K562 (cell line): ENCODE data around the gene PRKAG2. TPM values are rescaled to one million over a fixed set of nuclear protein-coding genes. Genes with fewer than 3 reads are reported as not detected.

Source experiments
- ATAC-seq: fragments of 200-7000 bp; cut with Tn5 transposase; 3 replicates; pipeline ENCODE4 v1.9.1; 2020; ENCODE audit warnings: moderate library complexity
- BruUV-seq: library from RNA; stranded (reverse); fragments of 400-500 nt; replicated peaks from 2 replicates; lab custom pipeline; 2021; lab: Mats Ljungman, UMichigan
- CTCF ChIA-PET: fragments of 300-600 bp; formaldehyde crosslinking; extraction: SDS; loops from one replicate; lab custom pipeline; 2021; ENCODE audit warnings: low intra/inter-chr PET ratio; lab: Yijun Ruan, JAX
- POLR2A ChIA-PET: fragments of 300-600, 350-650 bp; sonication (Branson Sonifier 250); formaldehyde crosslinking; extraction: SDS; loops from one replicate; lab custom pipeline; 2021; ENCODE audit warnings: antibody characterized with exemption, inconsistent platforms; lab: Yijun Ruan, JAX
- DNase-seq, 4 experiments: peaks; one replicate each; pipeline versions ENCODE4 v3.0.0 to v3.0.0-alpha.2; 2011 to 2018; ENCODE audit warnings: low spot score in 3 of 4, mixed read lengths in 3 of 4; ENCODE audit errors: extremely low read depth in 1 of 4
- FAIRE-seq: peaks from 2 replicates; lab custom pipeline; 2011; peaks lifted over from hg19 to GRCh38; lab: Jason Lieb, UNC
- H2AFZ ChIP-seq: 2 replicates; pipeline ENCODE4 v1.6.0; 2011; ENCODE audit warnings: low read depth, low read length, control low read depth, inconsistent platforms
- H3K27ac ChIP-seq: fragments of 200-600 bp; 3 replicates; pipeline ENCODE4 v1.8.0; 2011; ENCODE audit warnings: low read depth, mild to moderate bottlenecking, control low read depth, inconsistent platforms, low read length, moderate library complexity, mixed read lengths; ENCODE audit errors: extremely low read depth
- H3K27me3 ChIP-seq, 2 experiments: fragments of 300-600 bp in 1 of 2; 2 replicates in 1 of 2; 3 replicates in 1 of 2; pipeline versions ENCODE4 v1.6.0 to v1.8.0; 2011; ENCODE audit warnings: inconsistent platforms in 2 of 2, low read length in 2 of 2, mild to moderate bottlenecking in 1 of 2, mixed read lengths in 1 of 2, moderate library complexity in 1 of 2; ENCODE audit not compliant: control insufficient read depth in 2 of 2, insufficient read depth in 2 of 2
- H3K36me3 ChIP-seq: fragments of 300-600 bp; 3 replicates; pipeline ENCODE4 v1.8.0; 2011; ENCODE audit warnings: mild to moderate bottlenecking, low read length, inconsistent platforms; ENCODE audit not compliant: control insufficient read depth, insufficient read depth
- H3K4me1 ChIP-seq, 2 experiments: fragments of 200-600 bp in 1 of 2; replicated peaks in 1 of 2; 2 replicates in 1 of 2; 3 replicates in 1 of 2; pipeline versions ENCODE4 v1.5.1 to v1.8.0; 2011; ENCODE audit warnings: inconsistent platforms in 2 of 2, low read length in 2 of 2, mild to moderate bottlenecking in 1 of 2, mixed read lengths in 1 of 2, moderate library complexity in 1 of 2; ENCODE audit not compliant: control insufficient read depth in 2 of 2, insufficient read depth in 2 of 2
- H3K4me2 ChIP-seq: 2 replicates; pipeline ENCODE4 v1.6.1; 2011; ENCODE audit warnings: low read length, control low read depth, inconsistent platforms, mixed read lengths; ENCODE audit not compliant: insufficient read depth
- H3K4me3 ChIP-seq: fragments of 200-600 bp; sonication (generic), shearing (Covaris generic); 2 replicates; pipeline ENCODE4 v1.5.1; 2016; ENCODE audit warnings: control low read depth, inconsistent platforms
- H3K79me2 ChIP-seq: fragments of 200-600 bp; 3 replicates; pipeline ENCODE4 v1.8.0; 2011; ENCODE audit warnings: low read length, inconsistent platforms; ENCODE audit not compliant: control insufficient read depth, insufficient read depth
- H3K9ac ChIP-seq, 2 experiments: 2 replicates each; pipeline versions ENCODE4 v1.6.0 to v1.6.1; 2011; ENCODE audit warnings: low read depth in 2 of 2, low read length in 2 of 2, control low read depth in 1 of 2, inconsistent platforms in 1 of 2, mild to moderate bottlenecking in 1 of 2, mixed read lengths in 1 of 2; ENCODE audit not compliant: insufficient read depth in 1 of 2
- H3K9me1 ChIP-seq: one replicate; pipeline ENCODE4 v1.6.0; 2011; ENCODE audit warnings: inconsistent platforms, mild to moderate bottlenecking, low read length, moderate library complexity; ENCODE audit not compliant: control insufficient read depth, insufficient read depth
- H3K9me3 ChIP-seq: replicated peaks from 2 replicates; pipeline ENCODE4 v1.5.1; 2011; ENCODE audit warnings: low read depth, low read length, inconsistent platforms; ENCODE audit not compliant: control insufficient read depth, insufficient read depth
- H4K20me1 ChIP-seq: replicated peaks from 2 replicates; pipeline ENCODE4 v1.6.1; 2011; ENCODE audit warnings: low read length, inconsistent platforms, mixed read lengths; ENCODE audit not compliant: control insufficient read depth, insufficient read depth
- BMI1 ChIP-seq: fragments of 150-350 bp; IDR thresholded peaks from 2 replicates; pipeline ENCODE4 v1.6.1; 2014; ENCODE audit warnings: low read length
- E2F3 ChIP-seq: fragments of 250-450 bp; sonication (Bioruptor Pico); IDR thresholded peaks from 2 replicates; pipeline ENCODE4 v1.4.0; 2020; ENCODE audit warnings: mild to moderate bottlenecking
- ESRRB ChIP-seq: fragments of 250-450 bp; sonication (Bioruptor Pico); IDR thresholded peaks from 2 replicates; pipeline ENCODE4 v1.5.0; 2020; ENCODE audit warnings: mild to moderate bottlenecking, moderate library complexity, borderline replicate concordance
- HDAC8 ChIP-seq: fragments of 450-650 bp; IDR thresholded peaks from 2 replicates; pipeline ENCODE4 v1.6.1; 2016; ENCODE audit warnings: mild to moderate bottlenecking, missing genetic modification characterization, moderate library complexity, missing compliant biosample characterization
- ZNF407 ChIP-seq: fragments of 450-650 bp; IDR thresholded peaks from 2 replicates; pipeline ENCODE4 v1.6.1; 2016; ENCODE audit warnings: low read depth
- WGBS: fragments of 100-300 bp; shearing (Covaris generic); methylation state at CpG from one replicate; pipeline ENCODE4 v1.1.6; 2016; ENCODE audit warnings: low coverage, mixed read lengths; ENCODE audit not compliant: insufficient coverage; ENCODE audit errors: missing lambda C conversion rate; 5-methylcytosine and 5-hydroxymethylcytosine counted together
- in situ Hi-C: fragments of 300-500 bp; cut with MboI; formaldehyde crosslinking; loops from 4 replicates; pipeline ENCODE4 v1.15.0; 2018; ENCODE audit warnings: inconsistent platforms, mixed read lengths
- intact Hi-C: fragments of 100-400 bp; cut with micrococcal nuclease; formaldehyde crosslinking; loops from 2 replicates; pipeline ENCODE4 v1.14.2; 2022
- polyA plus RNA-seq, 8 experiments: library from polyadenylated mRNA; depleted of rRNA in 4 of 8; stranded (reverse) in 5 of 8; unstranded in 3 of 8; fragments of >200 nt; fragmentation: Nextera tagmentation in 2 of 8; fragmentation: Illumina TruSeq in 1 of 8; extraction: Ambion mirVana in 2 of 8; extraction: Trizol in 1 of 8; gene quantifications; 2 replicates each; pipeline versions ENCODE4 v1.2.1 to v1.2.3, GENCODE V29; 2011 to 2014; ENCODE audit warnings: inconsistent platforms in 1 of 8, missing spikeins in 1 of 8
- total RNA-seq, 7 experiments: library from RNA; depleted of rRNA in 6 of 7; stranded (reverse); fragments of >200 nt in 6 of 7; fragmentation: Illumina TruSeq in 2 of 7; extraction: Trizol in 2 of 7; gene quantifications; 2 replicates each; pipeline versions ENCODE4 v1.2.1 to v1.2.3, GENCODE V29; 2011 to 2021; ENCODE audit warnings: low replicate concordance in 1 of 7
- TF ChIP-seq, protein P1 (sequence below): fragments of 250-450 bp; sonication (Bioruptor Pico); IDR thresholded peaks from 2 replicates; pipeline ENCODE4 v1.5.0; 2022; ENCODE audit warnings: mild to moderate bottlenecking

PRKAG2 gene
- total and polyA plus RNA-seq, 9 of the 15 experiments (the other 6 are each of a cell fraction or from before 2014, with no cell fraction given), result 0.99 to 5.6 (median 3.3) TPM

DNA sequence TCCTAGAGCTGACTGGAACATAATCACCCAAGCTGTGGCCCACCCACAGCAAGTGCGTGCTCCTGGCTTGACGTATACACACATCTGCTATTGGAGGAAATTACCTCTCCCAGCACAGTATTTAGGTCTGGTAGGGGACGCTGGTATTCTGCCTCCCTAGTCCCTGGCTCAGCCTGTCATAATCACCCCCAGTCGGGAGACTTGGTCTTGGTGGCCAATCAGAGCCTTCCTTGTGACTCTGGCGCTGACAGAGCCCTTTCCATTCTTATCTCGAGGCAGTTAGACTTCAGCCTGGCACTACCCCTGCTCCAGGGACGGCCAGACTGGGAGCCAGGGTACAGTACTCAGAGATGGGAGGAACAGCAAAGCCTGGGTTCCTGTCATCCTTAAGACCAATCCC, 14.3 kb upstream of the PRKAG2 start:
- no peaks in the 10 kb centered on the region for H3K9me1 ChIP-seq
- H3K4me2 ChIP-seq, result no peak overlapping the region
- FAIRE-seq (no peak), DNase-seq (no peak), ATAC-seq (no peak; the same call in 1 of the 3 replicates)
- H3K4me3 ChIP-seq, result no peak overlapping the region
- peaks cover 68 to 92% of the 10 kb centered on the region in 2 experiments for H3K27me3 ChIP-seq
- BruUV-seq, result no TSS peak
- in situ Hi-C loops, result no loop called here
- WGBS, result 0% methylated on average over 7 of the region's 7 CpGs
- no peak overlapping the region for H2AFZ ChIP-seq
- ChIA-PET POLR2A (interaction anchor here (0.7 to 1.2 kb wide), 2 partner anchors 10 to 1022 kb away, joined by 3 read pairs; no protein-coding TSS in a partner anchor), CTCF (no interaction called here)
- no peak overlapping the region for H3K27ac ChIP-seq
- no peaks in the 10 kb centered on the region for H3K79me2 ChIP-seq
- H3K36me3 ChIP-seq, result no peaks in the 10 kb centered on the region
- H3K9ac ChIP-seq, result no peak overlapping the region
- intact Hi-C loops, result no loop called here
- H3K4me1 ChIP-seq, result no peaks in the 10 kb centered on the region; a peak in 1 of 5 replicates
- no peaks in the 10 kb centered on the region for H4K20me1 ChIP-seq
- H3K9me3 ChIP-seq, result no peaks in the 10 kb centered on the region
- no peak for TF ChIP-seq HDAC8 (tag)
- TF ChIP-seq, protein P1, sequence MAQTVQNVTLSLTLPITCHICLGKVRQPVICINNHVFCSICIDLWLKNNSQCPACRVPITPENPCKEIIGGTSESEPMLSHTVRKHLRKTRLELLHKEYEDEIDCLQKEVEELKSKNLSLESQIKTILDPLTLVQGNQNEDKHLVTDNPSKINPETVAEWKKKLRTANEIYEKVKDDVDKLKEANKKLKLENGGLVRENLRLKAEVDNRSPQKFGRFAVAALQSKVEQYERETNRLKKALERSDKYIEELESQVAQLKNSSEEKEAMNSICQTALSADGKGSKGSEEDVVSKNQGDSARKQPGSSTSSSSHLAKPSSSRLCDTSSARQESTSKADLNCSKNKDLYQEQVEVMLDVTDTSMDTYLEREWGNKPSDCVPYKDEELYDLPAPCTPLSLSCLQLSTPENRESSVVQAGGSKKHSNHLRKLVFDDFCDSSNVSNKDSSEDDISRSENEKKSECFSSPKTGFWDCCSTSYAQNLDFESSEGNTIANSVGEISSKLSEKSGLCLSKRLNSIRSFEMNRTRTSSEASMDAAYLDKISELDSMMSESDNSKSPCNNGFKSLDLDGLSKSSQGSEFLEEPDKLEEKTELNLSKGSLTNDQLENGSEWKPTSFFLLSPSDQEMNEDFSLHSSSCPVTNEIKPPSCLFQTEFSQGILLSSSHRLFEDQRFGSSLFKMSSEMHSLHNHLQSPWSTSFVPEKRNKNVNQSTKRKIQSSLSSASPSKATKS (CRISPR knock-in tag), result no peak
- TF ChIP-seq ESRRB (CRISPR knock-in tag), result no peak
- no peak for TF ChIP-seq E2F3 (CRISPR knock-in tag)
- TF ChIP-seq BMI1, result no peak
- TF ChIP-seq ZNF407, result no peak
